Endodermal cell (in vitro differentiated cells): ENCODE measurements around the gene CPEB3. TPM values are rescaled to one million over a fixed set of nuclear protein-coding genes. Genes with fewer than 3 reads are reported as not detected.
"Not testable (repeated sequence)": the region's sequence is repeated elsewhere in the genome, so short reads cannot be mapped to it uniquely, and the experiment has no call there.

Experiments used
- DNase-seq: peaks from one replicate; pipeline ENCODE4 v3.0.0-alpha.2; 2017
- H3K27ac ChIP-seq: 2 replicates; pipeline ENCODE4 v1.5.1; 2013; ENCODE audit warnings: mild to moderate bottlenecking, low read depth, low read length, moderate library complexity
- H3K27me3 ChIP-seq: 2 replicates; pipeline ENCODE4 v1.6.1; 2013; ENCODE audit warnings: mild to moderate bottlenecking, low read length, moderate library complexity; ENCODE audit not compliant: insufficient read depth, control insufficient read depth, poor library complexity, severe bottlenecking
- H3K36me3 ChIP-seq: 2 replicates; pipeline ENCODE4 v1.7.0; 2013; ENCODE audit warnings: mild to moderate bottlenecking, low read length, moderate library complexity; ENCODE audit not compliant: control insufficient read depth, insufficient read depth
- H3K4me1 ChIP-seq: one replicate; pipeline ENCODE4 v1.7.0; 2013; ENCODE audit warnings: low read length; ENCODE audit not compliant: control insufficient read depth, insufficient read depth
- H3K4me3 ChIP-seq: 2 replicates; pipeline ENCODE4 v1.5.1; 2013; ENCODE audit warnings: mild to moderate bottlenecking, low read length, moderate library complexity
- H3K9ac ChIP-seq: 2 replicates; pipeline ENCODE4 v1.6.1; 2013; ENCODE audit warnings: mild to moderate bottlenecking, low read length, moderate library complexity; ENCODE audit not compliant: poor library complexity, severe bottlenecking; ENCODE audit errors: extremely low read depth
- H3K9me3 ChIP-seq: 2 replicates; pipeline ENCODE4 v1.6.1; 2013; ENCODE audit warnings: mild to moderate bottlenecking, low read length, moderate library complexity; ENCODE audit not compliant: control insufficient read depth
- H3K27ac Mint-ChIP-seq: 2 replicates; pipeline ENCODE4 v1.8.0; 2020; ENCODE audit warnings: mixed read lengths
- H3K27me3 Mint-ChIP-seq: 2 replicates; pipeline ENCODE4 v1.8.0; 2021; ENCODE audit warnings: mild to moderate bottlenecking, mixed read lengths; ENCODE audit not compliant: insufficient read depth
- H3K36me3 Mint-ChIP-seq: 2 replicates; pipeline ENCODE4 v1.8.0; 2020; ENCODE audit warnings: low read depth, mixed read lengths
- H3K4me1 Mint-ChIP-seq: 2 replicates; pipeline ENCODE4 v1.8.0; 2020; ENCODE audit warnings: mixed read lengths
- H3K4me3 Mint-ChIP-seq: 2 replicates; pipeline ENCODE4 v1.8.0; 2020; ENCODE audit warnings: mild to moderate bottlenecking, moderate library complexity, mixed read lengths
- H3K9me3 Mint-ChIP-seq: 2 replicates; pipeline ENCODE4 v1.8.0; 2020; ENCODE audit warnings: mild to moderate bottlenecking, mixed read lengths
- CTCF ChIP-seq: fragments of 200-600 bp; sonication (generic); conservative IDR thresholded peaks from 2 replicates; pipeline ENCODE4 v1.5.0; 2021; ENCODE audit warnings: antibody characterized with exemption, mild to moderate bottlenecking
- WGBS, 2 experiments: methylation state at CpG; one replicate each; pipeline versions ENCODE4 v1.1.5 to v1.1.7; 2013; ENCODE audit warnings: missing lambda C conversion rate in 2 of 2, mixed read lengths in 1 of 2; ENCODE audit not compliant: insufficient coverage in 1 of 2, insufficient read length in 1 of 2; 5-methylcytosine and 5-hydroxymethylcytosine counted together
- total RNA-seq, 2 donors: library from RNA; stranded (reverse); fragmentation: NEBNext Ultra II Directional in 1 of 2; extraction: Animal tissue kit (Norgen Biotek cat#: 25700) in 1 of 2; gene quantifications; 2 replicates in 1 of 2; 3 replicates in 1 of 2; pipeline ENCODE4 v1.2.1, GENCODE V29; 2021

The CPEB3 gene
- total RNA-seq, 2 donors from 2014 or later = 1.1 to 1.3 TPM

GRCh38 chr10:92027141-92027540, 263.7 kb downstream of the CPEB3 start:
- no peak for DNase-seq
- TF ChIP-seq CTCF = no peak
- H3K9ac ChIP-seq = no peak overlapping the region
- Mint-ChIP-seq H3K4me3 (peak overlapping the region; percentile 7), H3K9me3 (no peaks in the 10 kb centered on the region), H3K27ac (no peak overlapping the region), H3K36me3 (peaks cover 41% of the 10 kb centered on the region), H3K27me3 (no peaks in the 10 kb centered on the region), H3K4me1 (peaks cover 29% of the 10 kb centered on the region)
- no peak overlapping the region for H3K4me3 ChIP-seq
- H3K9me3 ChIP-seq = no peaks in the 10 kb centered on the region
- H3K27me3 ChIP-seq = no peaks in the 10 kb centered on the region
- H3K27ac ChIP-seq = no peak overlapping the region
- 83 to 90% methylated on average over 4 of the region's 4 CpGs for WGBS, 2 experiments
- H3K36me3 ChIP-seq = peaks cover 84% of the 10 kb centered on the region
- peaks cover 24% of the 10 kb centered on the region for H3K4me1 ChIP-seq

GRCh38 chr10:92025340-92025739, 265.5 kb downstream of the CPEB3 start:
- H3K9ac ChIP-seq, H3K9me3 ChIP-seq, DNase-seq, H3K27ac ChIP-seq, H3K27ac Mint-ChIP-seq, H3K4me3 ChIP-seq, H3K27me3 ChIP-seq, H3K4me3 Mint-ChIP-seq, H3K9me3 Mint-ChIP-seq, H3K27me3 Mint-ChIP-seq: not testable (repeated sequence)
- H3K4me1 Mint-ChIP-seq = peaks cover 25% of the 10 kb centered on the region
- WGBS, 2 experiments = 96 to 100% methylated on average over 1 to 3 of the region's 3 CpGs
- H3K4me1 ChIP-seq = peaks cover 22% of the 10 kb centered on the region
- peaks cover 86% of the 10 kb centered on the region for H3K36me3 ChIP-seq
- H3K36me3 Mint-ChIP-seq = peaks cover 44% of the 10 kb centered on the region

- Histone ChIP-seq H3K27ac (no peak overlapping the region), H3K36me3 (peaks cover 86% of the 10 kb centered on the region), H3K27me3 (no peaks in the 10 kb centered on the region), H3K9me3 (no peaks in the 10 kb centered on the region), H3K9ac (no peak overlapping the region), H3K4me1 (peaks cover 22% of the 10 kb centered on the region), H3K4me3 (no peak overlapping the region)
- TF ChIP-seq CTCF = no peak
- DNase-seq = no peak
- Mint-ChIP-seq H3K36me3 (peaks cover 48% of the 10 kb centered on the region), H3K9me3 (no peaks in the 10 kb centered on the region), H3K4me3 (no peak overlapping the region), H3K27me3 (no peaks in the 10 kb centered on the region), H3K27ac (peak overlapping the region; percentile 7), H3K4me1 (peaks cover 25% of the 10 kb centered on the region)
- 85 to 100% methylated on average over 2 to 4 of the region's 4 CpGs for WGBS, 2 experiments
Observed at GRCh38 chr10:92024700-92025099, 266.2 kb downstream of the CPEB3 start.

GRCh38 chr10:92014620-92015019, 276.3 kb downstream of the CPEB3 start:
- Histone ChIP-seq H3K4me3 (no peak overlapping the region), H3K9ac (no peak overlapping the region), H3K4me1 (peaks cover 4% of the 10 kb centered on the region), H3K27me3 (no peaks in the 10 kb centered on the region), H3K9me3 (no peaks in the 10 kb centered on the region), H3K36me3 (peaks cover 82% of the 10 kb centered on the region), H3K27ac (no peak overlapping the region)
- DNase-seq = no peak
- Mint-ChIP-seq H3K27ac (no peak overlapping the region), H3K9me3 (no peaks in the 10 kb centered on the region), H3K36me3 (peaks cover 64% of the 10 kb centered on the region), H3K4me1 (no peaks in the 10 kb centered on the region), H3K4me3 (no peak overlapping the region), H3K27me3 (no peaks in the 10 kb centered on the region)
- 100% methylated on average over 1 of the region's 1 CpG for WGBS, 2 experiments
- no peak for TF ChIP-seq CTCF
